PFSK-1 (cell line): ENCODE data around the gene SGCA.

Experiments
- FOXP2 ChIP-seq: optimal IDR thresholded peaks from 2 replicates; pipeline ENCODE3; 2011; ENCODE audit warnings: borderline replicate concordance, control low read depth, inconsistent platforms; ENCODE audit not compliant: insufficient read depth; ENCODE audit errors: extremely low read length, extremely low read depth
- POLR2AphosphoS5 ChIP-seq: IDR thresholded peaks from 2 replicates; pipeline ENCODE4 v1.6.1; 2012; ENCODE audit warnings: low read depth, mild to moderate bottlenecking, control low read depth, low read length, moderate library complexity
- REST ChIP-seq, 2 experiments: IDR thresholded peaks; 2 replicates each; pipeline versions ENCODE4 v1.6.1 to v1.8.0; 2011 to 2012; ENCODE audit warnings: low read depth in 2 of 2, low read length in 2 of 2, control low read depth in 1 of 2, inconsistent platforms in 1 of 2, mild to moderate bottlenecking in 1 of 2, moderate library complexity in 1 of 2; ENCODE audit not compliant: insufficient read depth in 1 of 2
- SIN3A ChIP-seq: IDR thresholded peaks from 2 replicates; pipeline ENCODE4 v1.6.1; 2012; ENCODE audit warnings: mild to moderate bottlenecking, low read length, moderate library complexity, borderline replicate concordance; ENCODE audit not compliant: insufficient read depth
- TAF1 ChIP-seq: IDR thresholded peaks from 2 replicates; pipeline ENCODE4 v1.6.1; 2012; ENCODE audit warnings: low read length, control low read depth, borderline replicate concordance; ENCODE audit not compliant: insufficient read depth

The SGCA gene

DNA sequence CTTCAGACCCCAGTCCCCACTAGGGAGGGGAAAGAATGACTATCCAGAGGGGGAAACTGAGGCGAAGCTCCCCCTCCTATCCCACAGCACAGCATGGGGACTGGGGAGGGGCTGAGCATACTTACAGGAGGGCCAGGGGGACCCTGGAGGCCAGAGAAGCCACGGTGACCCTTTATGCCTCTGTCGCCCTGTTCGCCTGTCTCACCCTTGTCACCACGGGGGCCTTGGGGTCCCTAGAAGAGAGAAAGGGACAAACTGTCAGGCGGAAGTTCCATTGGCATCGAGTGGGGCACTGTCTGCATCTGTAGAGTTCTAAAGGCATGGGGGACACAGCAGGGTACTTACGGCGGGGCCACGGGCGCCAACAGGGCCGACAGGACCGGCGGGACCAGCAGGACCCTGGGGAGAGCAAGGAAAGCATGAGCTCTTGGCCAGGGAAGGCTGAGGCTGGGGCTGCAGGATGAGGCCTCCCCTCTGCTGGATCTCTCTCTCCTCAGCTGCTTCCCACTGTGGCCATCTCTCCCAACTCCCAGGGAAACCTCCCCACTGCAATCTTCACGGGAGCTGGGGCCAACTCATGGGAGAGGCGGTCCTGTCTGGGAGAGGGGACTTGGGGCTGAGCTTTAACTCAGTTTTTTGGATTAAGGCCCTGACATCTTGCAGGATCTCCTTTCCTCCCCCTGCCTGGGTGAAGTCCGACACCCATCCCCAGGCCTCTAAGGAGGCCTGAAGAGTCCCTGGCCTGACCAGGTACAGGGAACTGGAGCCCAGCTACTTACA lies 22.1 kb downstream of the SGCA start:
- TF ChIP-seq POLR2AphosphoS5 (no peak), REST (IDR thresholded peaks at IDR 0.05; ENCODE audit: insufficient read depth in 1 of 2, low read depth in 2 of 2, low read length in 2 of 2) (no peak), TAF1 (no peak), FOXP2 (no peak), SIN3A (no peak)

GRCh38 chr17:50188531-50188920 lies 22.7 kb downstream of the SGCA start:
- TF ChIP-seq SIN3A (no peak), TAF1 (no peak), REST (IDR thresholded peaks at IDR 0.05; ENCODE audit: insufficient read depth in 1 of 2, low read depth in 2 of 2, low read length in 2 of 2) (no peak), POLR2AphosphoS5 (no peak)

GRCh38 chr17:50188921-50189549 lies 23.2 kb downstream of the SGCA start:
- TF ChIP-seq POLR2AphosphoS5 (no peak), REST (IDR thresholded peaks at IDR 0.05; ENCODE audit: insufficient read depth in 1 of 2, low read depth in 2 of 2, low read length in 2 of 2) (no peak), TAF1 (no peak), FOXP2 (no peak)

DNA sequence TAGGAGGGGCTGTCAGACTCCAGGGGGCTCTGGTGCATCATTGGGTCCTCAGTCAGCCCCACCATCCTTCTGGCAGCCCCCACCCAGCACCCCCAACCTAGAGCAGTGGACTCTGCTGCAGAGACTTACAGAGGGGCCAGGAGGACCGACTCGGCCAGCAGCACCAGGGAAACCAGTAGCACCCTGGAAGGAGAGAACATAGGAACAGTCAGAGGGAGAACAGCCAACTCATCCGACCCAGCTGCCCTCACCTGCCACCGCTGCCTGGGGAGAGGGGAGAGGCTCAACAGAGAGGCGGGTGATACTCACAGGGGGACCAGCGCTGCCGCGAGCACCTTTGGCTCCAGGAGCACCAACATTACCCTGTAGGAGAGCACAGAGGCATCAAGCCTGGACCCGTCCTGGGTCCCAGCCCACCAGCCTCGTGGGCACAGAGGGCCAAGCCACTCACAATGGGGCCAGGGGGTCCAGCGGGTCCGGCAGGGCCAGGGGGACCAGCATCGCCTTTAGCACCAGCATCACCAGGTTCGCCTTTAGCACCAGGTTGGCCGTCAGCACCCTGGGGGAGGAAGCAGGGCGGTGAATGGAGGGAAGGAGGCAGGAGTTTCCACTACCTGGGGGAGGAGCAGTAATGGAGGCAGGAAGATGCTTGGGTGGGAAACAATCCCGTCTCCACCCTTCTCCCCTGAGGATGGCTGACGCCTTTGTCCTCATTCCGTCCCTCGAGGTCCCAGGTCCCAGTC lies 23.9 kb downstream of the SGCA start:
- no peak for TF ChIP-seq TAF1
- no peak for TF ChIP-seq REST (IDR thresholded peaks at IDR 0.05; ENCODE audit: insufficient read depth in 1 of 2, low read depth in 2 of 2, low read length in 2 of 2)
- no peak for TF ChIP-seq POLR2AphosphoS5
- no peak for TF ChIP-seq SIN3A
- no peak for TF ChIP-seq FOXP2
